LNCaP clone FGC (cell line): ENCODE results near the gene CBFA2T2.

Source experiments
- DNase-seq: peaks from one replicate; pipeline ENCODE4 v3.0.0-alpha.2; 2011; ENCODE audit warnings: low read depth
- H3K4me3 ChIP-seq: 2 replicates; pipeline ENCODE4 v1.5.1; 2011; ENCODE audit warnings: mild to moderate bottlenecking, low read depth, low read length, control low read depth
- TF ChIP-seq, protein P1 (sequence below): IDR thresholded peaks from 2 replicates; pipeline ENCODE4 v1.5.1; 2012; ENCODE audit warnings: mild to moderate bottlenecking; ENCODE audit not compliant: control insufficient read depth, insufficient read depth; ENCODE audit errors: extremely low read depth

Gene CBFA2T2

GRCh38 chr20:33541074-33541473 lies 51.2 kb downstream of the CBFA2T2 start:
- TF ChIP-seq, protein P1, sequence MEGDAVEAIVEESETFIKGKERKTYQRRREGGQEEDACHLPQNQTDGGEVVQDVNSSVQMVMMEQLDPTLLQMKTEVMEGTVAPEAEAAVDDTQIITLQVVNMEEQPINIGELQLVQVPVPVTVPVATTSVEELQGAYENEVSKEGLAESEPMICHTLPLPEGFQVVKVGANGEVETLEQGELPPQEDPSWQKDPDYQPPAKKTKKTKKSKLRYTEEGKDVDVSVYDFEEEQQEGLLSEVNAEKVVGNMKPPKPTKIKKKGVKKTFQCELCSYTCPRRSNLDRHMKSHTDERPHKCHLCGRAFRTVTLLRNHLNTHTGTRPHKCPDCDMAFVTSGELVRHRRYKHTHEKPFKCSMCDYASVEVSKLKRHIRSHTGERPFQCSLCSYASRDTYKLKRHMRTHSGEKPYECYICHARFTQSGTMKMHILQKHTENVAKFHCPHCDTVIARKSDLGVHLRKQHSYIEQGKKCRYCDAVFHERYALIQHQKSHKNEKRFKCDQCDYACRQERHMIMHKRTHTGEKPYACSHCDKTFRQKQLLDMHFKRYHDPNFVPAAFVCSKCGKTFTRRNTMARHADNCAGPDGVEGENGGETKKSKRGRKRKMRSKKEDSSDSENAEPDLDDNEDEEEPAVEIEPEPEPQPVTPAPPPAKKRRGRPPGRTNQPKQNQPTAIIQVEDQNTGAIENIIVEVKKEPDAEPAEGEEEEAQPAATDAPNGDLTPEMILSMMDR, result no peak
- H3K4me3 ChIP-seq, result no peak overlapping the region
- no peak for DNase-seq

DNA sequence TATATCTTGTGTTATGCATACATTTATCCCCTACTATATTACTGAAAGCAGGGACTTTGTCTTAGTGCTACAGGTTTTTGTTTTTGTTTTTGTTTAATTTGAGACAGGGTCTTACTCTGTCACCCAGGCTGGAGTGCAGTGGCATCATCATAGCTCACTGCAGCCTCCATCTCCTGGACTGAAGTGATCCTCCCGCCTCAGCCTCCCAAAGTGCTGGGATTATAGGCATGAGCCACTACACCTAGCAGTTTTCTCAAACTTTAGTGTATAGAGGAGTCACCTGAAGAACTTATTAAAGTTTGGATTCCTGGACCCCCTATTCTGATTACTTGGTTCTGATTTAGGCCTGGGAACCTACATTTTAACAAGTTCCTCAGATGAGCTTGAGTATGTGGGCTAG lies 51.9 kb downstream of the CBFA2T2 start:
- H3K4me3 ChIP-seq, result no peak overlapping the region
- DNase-seq, result no peak
- TF ChIP-seq, protein P1, result no peak

- DNase-seq, result peak; percentile 80
- H3K4me3 ChIP-seq, result no peak overlapping the region
- TF ChIP-seq, protein P1, result no peak
Measured at GRCh38 chr20:33545763-33546162, 55.9 kb downstream of the CBFA2T2 start.

DNA sequence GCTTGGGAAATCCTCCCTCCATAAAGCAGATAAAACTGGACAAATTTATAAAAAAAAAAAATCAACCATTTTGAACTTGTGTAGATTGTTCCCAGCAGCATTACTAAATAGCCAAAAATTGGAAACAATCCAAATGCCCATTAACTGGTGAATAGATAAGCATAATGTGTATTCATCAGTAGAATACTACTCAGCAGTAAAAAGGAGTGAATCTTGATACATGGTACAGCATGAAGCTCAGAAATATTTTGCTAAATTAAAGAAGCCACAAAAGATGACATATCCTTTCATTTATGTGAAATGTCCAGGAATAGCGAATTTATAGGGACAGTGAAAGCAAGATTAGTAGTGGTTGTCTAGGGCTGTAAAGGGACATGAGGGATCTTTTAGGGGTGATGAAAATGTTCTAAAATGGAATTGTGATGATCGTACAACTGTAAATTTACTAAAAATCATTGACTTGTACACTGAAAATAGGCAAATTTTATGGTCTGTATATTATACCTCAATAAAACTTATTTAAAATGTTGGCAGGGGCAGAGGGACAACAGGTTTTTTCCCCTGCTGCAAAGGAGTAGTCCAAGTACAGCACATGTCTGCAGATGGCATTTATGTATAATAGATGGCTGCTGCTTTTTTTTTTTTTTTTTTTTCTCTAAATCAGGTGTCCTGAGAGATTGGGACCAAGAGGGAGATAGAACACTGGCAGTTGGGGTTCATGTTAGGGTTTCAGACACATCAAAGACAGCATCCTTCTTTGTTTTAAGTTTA lies 59.5 kb downstream of the CBFA2T2 start:
- TF ChIP-seq, protein P1, result no peak
- H3K4me3 ChIP-seq, result no peak overlapping the region
- peak; percentile 58 for DNase-seq

- no peak overlapping the region for H3K4me3 ChIP-seq
- TF ChIP-seq, protein P1, result no peak
- no peak for DNase-seq
Measured at GRCh38 chr20:33551778-33552177, 61.9 kb downstream of the CBFA2T2 start.

DNA sequence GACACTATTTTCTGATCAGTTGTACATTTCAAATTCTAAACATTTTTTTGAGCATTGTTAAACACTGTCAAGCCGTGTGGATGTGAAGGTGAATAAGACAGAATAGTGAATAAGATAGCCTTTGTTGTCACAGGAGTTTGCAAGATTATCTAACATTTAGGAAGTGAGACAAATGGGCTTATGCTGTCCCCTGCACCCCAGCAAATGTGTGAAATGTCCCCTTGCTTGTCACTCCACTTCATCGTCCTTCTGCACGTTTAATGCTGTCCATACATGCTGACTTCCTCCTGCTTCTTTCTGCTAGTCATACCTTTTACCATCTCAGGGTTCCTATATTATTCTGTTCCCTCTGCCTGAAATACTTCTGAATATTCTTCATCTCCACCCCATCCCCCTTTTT lies 62.6 kb downstream of the CBFA2T2 start:
- no peak overlapping the region for H3K4me3 ChIP-seq
- TF ChIP-seq, protein P1, result no peak
- no peak for DNase-seq

DNA sequence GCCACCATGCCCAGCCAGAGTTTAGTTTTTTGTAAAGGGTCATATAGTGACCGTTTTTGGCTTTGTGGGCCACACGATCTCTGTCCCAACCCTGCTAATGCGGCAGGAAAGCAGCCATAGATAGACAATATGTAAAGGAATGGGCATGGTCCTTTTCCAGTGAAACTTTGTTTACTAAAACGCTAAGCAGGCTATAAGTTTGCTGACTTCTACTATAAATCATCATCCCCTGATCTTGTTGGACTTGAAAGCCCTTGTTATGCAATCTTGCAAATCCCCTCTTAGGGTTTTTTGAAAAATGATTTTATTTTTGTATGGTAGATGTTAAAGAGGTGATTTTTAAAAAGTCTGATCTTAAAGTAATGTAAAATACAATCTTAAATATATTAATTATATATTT lies 63.6 kb downstream of the CBFA2T2 start:
- H3K4me3 ChIP-seq, result no peak overlapping the region
- no peak for DNase-seq
- TF ChIP-seq, protein P1, result no peak
